Measurements from ENCODE around the gene ZNF727. TPM values are rescaled to one million over a fixed set of nuclear protein-coding genes. Genes with fewer than 3 reads are reported as not detected.
"Not testable (repeated sequence)": the region's sequence is repeated elsewhere in the genome, so short reads cannot be mapped to it uniquely, and the experiment has no call there.

ZNF727 gene
- total RNA-seq (2014; rRNA removed; shearing (Covaris generic)), result not detected in 2 replicates

DNA sequence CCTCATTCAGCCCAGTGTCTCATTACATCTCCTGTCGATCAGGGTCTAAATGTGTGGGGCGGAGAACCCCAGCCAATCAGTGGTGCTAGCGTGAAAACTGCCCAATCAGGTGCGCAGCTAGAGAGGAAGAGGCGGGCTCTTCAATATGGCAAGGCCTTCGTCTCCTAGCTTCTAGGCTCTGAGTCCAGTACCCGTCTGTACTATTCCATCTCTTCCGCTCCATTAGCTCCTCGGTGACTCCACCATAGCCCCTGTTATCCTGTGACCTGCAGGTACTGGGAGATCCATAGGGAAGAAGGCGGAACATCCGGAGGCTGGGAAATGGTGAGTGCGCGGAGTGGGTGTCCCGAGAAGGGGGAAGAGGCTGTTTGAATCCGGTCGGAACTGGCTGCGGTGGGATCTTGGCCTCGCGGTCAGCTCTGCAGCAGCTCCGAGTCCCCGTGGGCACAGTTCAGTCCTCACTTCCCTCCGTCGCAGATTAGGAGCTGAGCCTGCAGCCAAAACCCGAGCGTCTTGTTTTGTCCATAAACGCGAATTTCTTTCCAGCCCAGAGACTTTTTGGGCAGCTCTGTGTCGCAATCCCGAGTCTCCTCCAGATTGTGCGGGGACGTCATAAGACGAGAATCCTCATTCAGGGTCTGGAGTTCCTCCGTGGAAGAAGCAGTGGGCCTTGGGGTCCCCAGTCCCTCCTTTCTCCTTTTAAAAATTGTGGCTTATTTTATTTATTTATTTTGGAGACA, at the start of gene ZNF727:
TSS of gene ZNF727 (plus strand) at position 134 of the 740 bp plus-strand sequence. CDS start at position 322, 188 bp downstream.
- DNase-seq (ENCODE audit: low read depth), result no peak

DNA sequence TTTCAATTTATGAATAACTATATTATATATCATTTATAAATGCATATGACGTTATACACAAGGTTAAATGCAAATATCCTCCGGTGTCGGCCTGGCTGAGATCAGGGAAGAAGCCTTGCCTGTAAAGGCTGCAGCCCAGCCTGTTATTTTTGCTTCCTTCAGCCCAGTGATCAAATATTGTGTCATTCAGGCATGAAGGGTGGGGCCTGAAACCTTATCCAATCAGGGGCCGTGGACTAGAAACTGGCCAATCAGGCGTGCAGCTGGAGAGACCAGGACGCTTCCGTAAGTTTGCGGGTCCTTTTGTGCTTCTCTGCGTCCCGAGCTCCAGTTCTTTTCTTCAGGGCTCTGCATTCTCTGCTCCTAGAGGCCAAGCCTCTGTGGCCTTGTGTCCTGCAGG, 46.7 kb upstream of the ZNF727 start, which contains the start of gene ZNF722:
TSS of gene ZNF722 (plus strand) at position 301 of the 400 bp plus-strand sequence. CDS start 113 bp downstream, outside the sequence.
- no peak for DNase-seq (ENCODE audit: low read depth)

DNA sequence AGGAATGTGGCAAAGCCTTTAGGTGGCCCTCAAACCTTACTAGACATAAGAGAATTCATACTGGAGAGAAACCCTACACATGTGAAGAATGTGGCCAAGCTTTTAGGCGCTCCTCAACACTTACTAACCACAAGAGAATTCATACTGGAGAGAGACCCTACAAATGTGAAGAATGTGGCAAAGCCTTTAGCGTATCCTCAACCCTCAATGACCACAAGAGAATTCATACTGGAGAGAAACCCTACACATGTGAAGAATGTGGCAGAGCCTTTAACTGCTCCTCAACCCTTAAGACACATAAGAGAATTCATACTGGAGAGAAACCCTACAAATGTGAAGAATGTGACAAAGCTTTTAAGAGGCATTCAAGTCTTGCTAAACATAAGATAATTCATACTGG, 29.7 kb upstream of the ZNF727 start:
- not testable (repeated sequence) for DNase-seq (ENCODE audit: low read depth)

DNA sequence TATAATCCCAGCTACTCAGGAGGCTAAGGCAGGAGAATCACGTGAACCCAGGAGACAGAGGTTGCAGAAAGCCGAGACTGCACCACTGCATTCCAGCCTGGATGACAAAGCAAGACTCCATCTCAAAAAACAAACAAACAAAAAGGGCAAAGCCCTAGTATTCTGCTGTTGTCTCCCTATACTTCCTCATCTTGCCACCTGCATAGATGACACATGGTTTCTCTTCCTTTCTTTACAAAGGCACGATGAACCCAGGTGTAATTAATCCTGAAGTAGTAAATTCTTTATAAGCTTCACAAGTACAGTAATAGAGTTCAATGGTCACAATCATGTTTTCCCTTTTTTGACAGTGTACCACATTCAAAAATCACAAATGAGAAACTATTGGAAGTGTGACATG, 9.8 kb upstream of the ZNF727 start:
- no peak for DNase-seq (ENCODE audit: low read depth)

DNA sequence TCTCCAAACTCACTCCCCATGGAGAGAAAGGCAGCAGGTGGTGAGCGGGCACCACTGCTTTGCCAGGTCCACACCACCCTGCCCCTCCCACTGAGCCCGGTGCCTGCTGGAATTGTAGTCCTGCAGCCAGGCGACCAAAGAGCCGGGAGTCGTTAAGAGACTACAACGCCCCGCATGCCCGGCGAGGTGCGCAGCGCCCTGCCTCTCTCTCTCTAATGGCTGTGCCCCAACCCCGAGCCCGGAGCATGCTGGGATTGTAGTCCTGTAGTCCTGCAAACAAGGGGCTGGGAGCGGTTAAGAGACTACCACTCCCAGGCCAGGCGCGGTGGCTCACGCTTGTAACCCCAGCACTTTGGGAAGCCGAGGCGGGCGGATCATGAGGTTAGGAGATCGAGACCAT, 8.1 kb upstream of the ZNF727 start:
- no peak for DNase-seq (ENCODE audit: low read depth)

DNA sequence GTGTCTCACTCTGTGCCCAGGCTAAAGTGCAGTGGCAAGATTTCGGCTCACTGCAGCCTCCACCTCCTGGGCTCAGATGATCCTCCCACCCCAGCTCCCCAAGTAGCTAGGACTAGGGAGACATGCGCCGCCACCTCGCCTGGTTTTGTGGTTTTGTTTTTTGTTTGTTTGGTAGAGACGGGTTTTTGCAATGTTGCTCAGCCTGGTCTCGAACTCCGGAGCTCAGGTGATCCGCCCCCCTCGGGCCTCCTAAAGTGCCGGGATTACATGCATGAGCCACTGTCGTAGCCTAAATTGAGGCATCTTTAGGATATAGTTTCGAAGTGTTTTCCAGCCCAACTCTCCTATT, 781 bp downstream of the ZNF727 start:
- no peak for DNase-seq (ENCODE audit: low read depth)

DNA sequence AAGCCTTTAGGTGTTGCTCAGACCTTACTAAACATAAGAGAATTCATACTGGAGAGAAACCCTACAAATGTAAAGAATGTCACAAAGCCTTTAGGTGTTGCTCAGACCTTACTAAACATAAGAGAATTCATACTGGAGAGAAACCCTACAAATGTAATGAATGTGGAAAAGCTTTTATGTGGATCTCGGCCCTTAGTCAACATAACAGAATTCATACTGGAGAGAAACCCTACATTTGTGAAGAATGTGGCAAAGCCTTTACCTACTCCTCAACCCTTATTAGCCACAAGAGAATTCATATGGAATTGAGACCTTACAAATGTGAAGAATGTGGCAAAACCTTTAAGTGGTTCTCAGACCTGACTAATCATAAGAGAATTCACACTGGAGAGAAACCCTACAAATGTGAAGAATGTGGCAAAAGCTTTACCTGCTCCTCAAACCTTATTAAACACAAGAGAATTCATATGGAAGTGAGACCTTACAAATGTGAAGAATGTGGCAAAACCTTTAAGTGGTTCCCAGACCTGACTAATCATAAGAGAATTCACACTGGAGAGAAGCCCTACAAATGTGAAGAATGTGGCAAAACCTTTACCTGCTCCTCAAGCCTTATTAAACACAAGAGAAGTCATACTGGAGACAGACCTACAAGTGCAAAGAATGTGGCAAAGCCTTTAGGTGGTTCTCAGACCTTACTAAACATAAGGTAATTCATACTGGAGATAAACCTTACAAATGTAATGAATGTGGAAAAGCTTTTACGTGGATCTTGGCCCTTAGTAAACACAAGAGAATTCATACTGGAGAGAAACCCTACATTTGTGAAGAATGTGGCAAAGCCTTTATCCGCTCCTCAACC, 32.8 kb downstream of the ZNF727 start:
- DNase-seq (ENCODE audit: low read depth), result not testable (repeated sequence)

DNA sequence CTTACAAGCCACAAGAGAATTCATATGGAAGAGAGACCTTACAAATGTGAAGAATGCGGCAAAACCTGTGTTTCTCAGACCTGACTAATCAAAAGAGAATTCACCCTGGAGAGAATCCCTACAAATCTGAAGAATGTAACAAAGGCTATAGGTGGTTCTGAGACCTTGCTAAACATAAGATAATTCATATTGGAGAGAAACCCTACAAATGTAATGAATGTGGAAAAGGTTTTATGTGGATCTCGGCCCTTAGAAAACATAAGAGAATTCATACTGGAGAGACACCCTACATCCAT, 33.4 kb downstream of the ZNF727 start:
- no peak for DNase-seq (ENCODE audit: low read depth)

DNA sequence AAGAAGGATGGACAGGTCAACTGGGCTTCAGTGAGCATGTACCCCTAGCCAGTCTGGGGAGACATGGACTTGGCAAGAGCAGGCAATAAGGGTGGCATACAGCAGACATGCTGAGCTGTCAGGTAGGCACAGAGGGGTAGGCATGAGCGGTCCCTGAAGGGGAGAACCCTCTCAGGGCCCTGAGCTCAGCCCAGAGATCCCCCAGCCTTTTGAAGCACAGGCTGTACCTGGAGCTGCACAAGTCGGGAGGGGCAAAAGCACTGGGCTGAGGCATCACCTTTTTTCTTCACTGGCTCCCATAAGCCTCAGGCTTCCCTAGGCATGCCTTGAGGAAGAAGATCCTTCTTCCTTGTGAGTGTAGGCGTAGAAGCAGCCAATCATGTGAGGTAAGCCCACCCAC, 42.3 kb downstream of the ZNF727 start:
- no peak for DNase-seq (ENCODE audit: low read depth)

DNA sequence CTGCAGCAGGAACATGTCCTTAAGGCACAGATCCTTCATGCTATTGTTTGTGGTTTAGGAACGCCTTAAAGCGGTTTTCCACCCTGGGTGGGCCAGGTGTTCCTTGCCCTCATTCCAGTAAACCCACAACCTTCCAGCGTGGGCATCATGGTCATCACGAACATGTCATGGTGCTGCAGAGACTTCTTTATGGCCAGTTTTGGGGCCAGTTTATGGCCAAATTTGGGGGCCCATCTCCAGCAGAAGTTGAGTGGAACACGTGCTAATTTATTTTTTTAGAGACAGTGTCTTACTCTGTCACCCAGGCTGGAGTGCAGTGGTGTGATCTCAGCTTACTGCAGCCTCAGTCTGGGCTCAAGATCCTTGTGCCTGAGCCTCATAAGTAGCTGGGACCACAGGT, 43.6 kb downstream of the ZNF727 start:
- DNase-seq (ENCODE audit: low read depth), result not testable (repeated sequence)

Other genes with a start within 250 kb of the ZNF727 start
- not detected in 2 replicates for gene ZNF722, start 46.6 kb upstream of the ZNF727 start, total RNA-seq (2014; rRNA removed; shearing (Covaris generic))
- gene ZNF735, start 161.8 kb downstream of the ZNF727 start, total RNA-seq (2014; rRNA removed; shearing (Covaris generic)), result not detected in 2 replicates
- not detected in 2 replicates for gene ZNF679, start 183.0 kb downstream of the ZNF727 start, total RNA-seq (2014; rRNA removed; shearing (Covaris generic))